22Rv1 (cell line): ENCODE data around the gene ETNK2.

ENCODE experiments used
- ZFX ChIP-seq: fragments of 450-650 bp; IDR thresholded peaks from 2 replicates; pipeline ENCODE4 v1.6.1; 2017; ENCODE audit warnings: antibody characterized with exemption, borderline replicate concordance
- TF ChIP-seq, protein P1 (sequence below): fragments of 450-650 bp; IDR thresholded peaks from 2 replicates; pipeline ENCODE4 v1.5.1; 2017; ENCODE audit warnings: mild to moderate bottlenecking

DNA sequence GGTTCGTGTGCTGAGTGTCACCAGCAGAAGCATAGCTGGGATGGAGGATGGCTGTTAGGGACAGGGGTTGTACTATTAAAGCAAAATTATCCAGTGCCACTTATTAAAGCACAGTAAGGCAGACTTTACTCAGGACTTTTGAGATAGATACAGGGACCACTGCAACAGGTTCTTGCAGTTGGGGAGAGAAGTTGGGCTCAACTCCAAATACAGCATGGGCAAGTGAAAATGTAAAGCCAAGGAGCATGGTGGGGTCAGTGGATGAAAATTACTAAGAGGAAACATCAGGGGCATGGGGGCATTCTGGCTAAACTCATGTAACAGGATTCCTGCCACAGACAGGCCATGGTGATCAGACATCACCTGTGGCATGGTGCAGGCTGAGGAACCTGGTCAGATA, 29.3 kb upstream of the ETNK2 start:
- TF ChIP-seq, protein P1, sequence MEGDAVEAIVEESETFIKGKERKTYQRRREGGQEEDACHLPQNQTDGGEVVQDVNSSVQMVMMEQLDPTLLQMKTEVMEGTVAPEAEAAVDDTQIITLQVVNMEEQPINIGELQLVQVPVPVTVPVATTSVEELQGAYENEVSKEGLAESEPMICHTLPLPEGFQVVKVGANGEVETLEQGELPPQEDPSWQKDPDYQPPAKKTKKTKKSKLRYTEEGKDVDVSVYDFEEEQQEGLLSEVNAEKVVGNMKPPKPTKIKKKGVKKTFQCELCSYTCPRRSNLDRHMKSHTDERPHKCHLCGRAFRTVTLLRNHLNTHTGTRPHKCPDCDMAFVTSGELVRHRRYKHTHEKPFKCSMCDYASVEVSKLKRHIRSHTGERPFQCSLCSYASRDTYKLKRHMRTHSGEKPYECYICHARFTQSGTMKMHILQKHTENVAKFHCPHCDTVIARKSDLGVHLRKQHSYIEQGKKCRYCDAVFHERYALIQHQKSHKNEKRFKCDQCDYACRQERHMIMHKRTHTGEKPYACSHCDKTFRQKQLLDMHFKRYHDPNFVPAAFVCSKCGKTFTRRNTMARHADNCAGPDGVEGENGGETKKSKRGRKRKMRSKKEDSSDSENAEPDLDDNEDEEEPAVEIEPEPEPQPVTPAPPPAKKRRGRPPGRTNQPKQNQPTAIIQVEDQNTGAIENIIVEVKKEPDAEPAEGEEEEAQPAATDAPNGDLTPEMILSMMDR: no peak
- TF ChIP-seq ZFX: no peak
